ENCODE measurements around the gene SPEM1. TPM values are rescaled to one million over a fixed set of nuclear protein-coding genes. Genes with fewer than 3 reads are reported as not detected.
A peak's percentile ranks its signal among the peaks of the same experiment; 100 is the strongest.

Gene SPEM1
- total RNA-seq, 1 donor from 2014 or later: not detected

- peak; percentile 56 for DNase-seq (ENCODE audit: low read depth)
- H3K27me3 ChIP-seq (ENCODE audit: control insufficient read depth, insufficient read depth, low read length): no peaks in the 10 kb centered on the region
- H3K4me3 ChIP-seq (ENCODE audit: low read depth, low read length): peak within 1 kb of the TSS; percentile 57
- peak; percentile 47 for TF ChIP-seq CTCF (IDR thresholded peaks at IDR 0.05; ENCODE audit: insufficient read depth, low read length, poor library complexity, severe bottlenecking)
- H3K36me3 ChIP-seq (ENCODE audit: control insufficient read depth, insufficient read depth, low read length): peaks cover 1% of the 10 kb centered on the region
These were observed 25.5 kb upstream of the SPEM1 start, which contains the start of gene PLSCR3 for GRCh38 chr17:7394452-7395191. PLSCR3 (minus strand) TSS chr17:7394525; CDS start chr17:7394110, 415 bp downstream.

GRCh38 chr17:7396147-7396546 is 24.0 kb upstream of the SPEM1 start:
- Histone ChIP-seq H3K4me3 (ENCODE audit: low read depth, low read length) (no peak overlapping the region), H3K27me3 (ENCODE audit: control insufficient read depth, insufficient read depth, low read length) (no peaks in the 10 kb centered on the region), H3K36me3 (ENCODE audit: control insufficient read depth, insufficient read depth, low read length) (peaks cover 1% of the 10 kb centered on the region)
- no peak for TF ChIP-seq CTCF (IDR thresholded peaks at IDR 0.05; ENCODE audit: insufficient read depth, low read length, poor library complexity, severe bottlenecking)
- no peak for DNase-seq (ENCODE audit: low read depth)

DNA sequence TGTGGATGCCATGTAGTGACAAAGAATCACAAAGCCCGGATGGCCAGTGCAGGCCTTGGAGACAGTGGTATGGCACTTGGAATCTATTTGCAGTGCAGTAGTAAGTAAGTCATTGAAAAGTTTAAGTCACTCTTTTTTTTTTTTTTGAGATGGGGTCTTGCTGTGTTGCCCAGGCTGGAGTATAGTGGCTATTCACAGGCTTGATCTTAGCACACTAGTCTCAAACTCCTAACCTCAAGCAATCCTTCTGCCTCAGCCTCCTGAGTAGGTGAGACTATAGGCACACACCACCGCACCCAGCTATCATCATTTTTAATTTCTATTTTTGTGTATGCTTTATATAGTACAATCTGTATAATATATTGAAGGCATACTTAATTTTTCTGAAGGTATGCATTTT is 21.5 kb upstream of the SPEM1 start:
- DNase-seq (ENCODE audit: low read depth): no peak
- TF ChIP-seq CTCF (IDR thresholded peaks at IDR 0.05; ENCODE audit: insufficient read depth, low read length, poor library complexity, severe bottlenecking): no peak

GRCh38 chr17:7403043-7403726 is 16.9 kb upstream of the SPEM1 start:
- H3K4me3 ChIP-seq (ENCODE audit: low read depth, low read length): peak overlapping the region; percentile 68
- no peak for DNase-seq (ENCODE audit: low read depth)
- no peak for TF ChIP-seq CTCF (IDR thresholded peaks at IDR 0.05; ENCODE audit: insufficient read depth, low read length, poor library complexity, severe bottlenecking)
- H3K27me3 ChIP-seq (ENCODE audit: control insufficient read depth, insufficient read depth, low read length): no peaks in the 10 kb centered on the region
- no peaks in the 10 kb centered on the region for H3K36me3 ChIP-seq (ENCODE audit: control insufficient read depth, insufficient read depth, low read length)

More for the DNA sequence above, 21.5 kb upstream of the SPEM1 start:
- Histone ChIP-seq H3K4me3 (ENCODE audit: low read depth, low read length) (no peak overlapping the region), H3K27me3 (ENCODE audit: control insufficient read depth, insufficient read depth, low read length) (no peaks in the 10 kb centered on the region), H3K36me3 (ENCODE audit: control insufficient read depth, insufficient read depth, low read length) (no peaks in the 10 kb centered on the region)

DNA sequence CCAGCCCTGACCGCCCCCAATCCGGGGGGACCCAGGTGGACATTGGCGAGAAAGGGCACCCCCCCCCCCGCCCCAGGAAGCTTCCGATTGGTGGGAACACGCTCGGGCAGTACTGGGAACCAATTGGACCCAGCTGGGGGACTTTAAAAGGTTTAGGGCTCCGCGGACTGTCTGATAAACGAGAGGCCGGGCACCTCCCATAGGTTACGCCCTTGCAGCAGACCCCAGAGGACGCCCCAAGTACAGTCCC is 16.5 kb upstream of the SPEM1 start:
- H3K4me3 ChIP-seq (ENCODE audit: low read depth, low read length): peak overlapping the region; percentile 68
- no peaks in the 10 kb centered on the region for H3K27me3 ChIP-seq (ENCODE audit: control insufficient read depth, insufficient read depth, low read length)
- DNase-seq (ENCODE audit: low read depth): no peak
- H3K36me3 ChIP-seq (ENCODE audit: control insufficient read depth, insufficient read depth, low read length): no peaks in the 10 kb centered on the region
- TF ChIP-seq CTCF (IDR thresholded peaks at IDR 0.05; ENCODE audit: insufficient read depth, low read length, poor library complexity, severe bottlenecking): no peak

Measured in kidney epithelial cell (primary cell).